ENCODE measurements around the gene SEMA5A. TPM values are rescaled to one million over a fixed set of nuclear protein-coding genes. Genes with fewer than 3 reads are reported as not detected.

The SEMA5A gene
- total and polyA plus RNA-seq, 7 experiments from 2014 or later = 0.25 to 0.98 (median 0.46) TPM; not detected in 1

DNA sequence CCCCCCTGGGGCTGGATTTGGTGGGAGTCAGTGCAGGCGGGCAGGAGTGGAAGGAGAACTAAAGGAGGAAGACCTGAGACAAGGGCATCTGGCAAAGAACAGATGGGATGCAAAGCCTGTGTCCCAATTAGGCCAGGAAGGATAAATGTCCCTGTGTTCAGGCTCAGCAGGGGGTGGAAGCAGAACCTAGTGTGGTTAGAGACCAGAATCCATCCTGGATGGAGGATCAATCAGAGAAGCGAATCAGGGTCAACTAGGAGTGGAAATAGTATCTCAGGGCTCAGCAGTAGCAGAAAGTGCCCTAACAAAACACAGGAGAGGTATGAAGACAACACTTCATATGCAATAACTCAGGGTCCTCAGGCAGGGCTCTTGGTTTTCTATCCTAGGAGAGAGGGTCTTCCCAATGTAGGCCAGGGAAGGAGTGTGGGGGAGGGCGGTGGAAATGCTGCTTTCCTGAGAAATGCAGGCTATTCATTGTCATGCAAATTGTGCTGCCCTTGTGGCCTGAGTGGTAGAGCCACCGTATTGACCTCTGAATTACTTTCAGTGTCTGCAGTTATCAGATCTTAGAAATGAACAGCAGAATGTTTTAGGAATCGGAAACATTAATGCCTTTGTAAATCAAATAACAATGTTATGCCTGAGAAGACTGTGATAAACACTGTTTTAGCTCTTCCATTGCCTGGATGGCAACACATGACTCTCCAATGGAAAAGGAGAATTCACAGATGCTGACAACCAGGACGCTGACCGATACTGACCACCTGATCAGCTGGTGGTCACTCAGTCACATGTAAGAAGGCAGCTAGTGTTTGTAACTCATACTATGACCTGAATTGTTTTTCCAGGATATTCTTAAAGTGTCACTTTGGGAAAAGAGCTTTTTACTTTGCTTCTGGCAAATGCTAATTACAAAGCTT, 323.6 kb downstream of the SEMA5A start:
- Histone ChIP-seq H3K36me3 (ENCODE audit: control insufficient read depth in 2 of 3, insufficient read depth in 3 of 3, low read length in 3 of 3) (no peaks in the 10 kb centered on the region), H3K9me3 (ENCODE audit: control insufficient read depth in 2 of 3, low read length in 3 of 3) (no peaks in the 10 kb centered on the region), H3K4me1 (ENCODE audit: control insufficient read depth in 2 of 2, insufficient read depth in 2 of 2, low read length in 2 of 2) (no peaks in the 10 kb centered on the region), H3K4me3 (ENCODE audit: low read length) (no peak overlapping the region), H3K27ac (ENCODE audit: low read depth, low read length) (no peak overlapping the region), H3K27me3 (ENCODE audit: control insufficient read depth in 2 of 2, insufficient read depth in 2 of 2, low read length in 2 of 2) (no peaks in the 10 kb centered on the region)
- no peaks in the 10 kb centered on the region for H3K4me1 Mint-ChIP-seq
- no peak overlapping the region for H3K27ac Mint-ChIP-seq
- H3K9me3 Mint-ChIP-seq = peaks cover 0 to 21% (median 4%) of the 10 kb centered on the region in 11 donors
- H3K4me3 Mint-ChIP-seq = no peak overlapping the region
- intact Hi-C loops (cut with micrococcal nuclease) = no loop called here
- POLR2A ChIA-PET = no interaction called here
- DNase-seq (no peak), ATAC-seq (no peak)
- CTCF ChIA-PET = no interaction called here
- peaks cover 0 to 4% (median 0%) of the 10 kb centered on the region in 5 donors for H3K27me3 Mint-ChIP-seq
- H3K36me3 Mint-ChIP-seq = no peaks in the 10 kb centered on the region

DNA sequence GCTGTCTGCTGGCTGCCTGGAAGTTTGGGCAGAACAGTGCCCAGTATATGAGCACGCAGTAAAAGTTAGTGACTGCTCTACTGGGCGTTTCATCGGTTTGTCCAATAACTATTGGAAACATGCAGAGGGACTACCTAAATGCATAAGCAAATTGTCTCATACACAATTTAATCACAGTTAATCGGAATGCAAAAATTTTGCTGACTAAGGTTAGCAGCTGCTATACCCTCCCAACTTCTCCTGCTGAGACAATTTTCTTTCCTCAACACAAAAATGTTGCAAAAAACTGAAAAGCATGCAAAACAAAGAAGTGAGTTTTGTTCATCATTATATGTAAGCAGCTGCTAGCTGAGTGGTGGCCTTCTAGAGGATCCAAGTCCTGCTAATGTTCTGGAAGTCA, 327.5 kb downstream of the SEMA5A start:
- H3K4me1 Mint-ChIP-seq = no peaks in the 10 kb centered on the region
- no peak overlapping the region for H3K27ac ChIP-seq (ENCODE audit: low read depth, low read length)
- no peak overlapping the region for H3K27ac Mint-ChIP-seq
- CTCF ChIA-PET = no interaction called here
- H3K9me3 ChIP-seq (ENCODE audit: control insufficient read depth in 2 of 3, low read length in 3 of 3) = no peaks in the 10 kb centered on the region
- no peaks in the 10 kb centered on the region for H3K27me3 ChIP-seq (ENCODE audit: control insufficient read depth in 2 of 2, insufficient read depth in 2 of 2, low read length in 2 of 2)
- H3K36me3 Mint-ChIP-seq = no peaks in the 10 kb centered on the region
- no peaks in the 10 kb centered on the region for H3K4me1 ChIP-seq (ENCODE audit: control insufficient read depth in 2 of 2, insufficient read depth in 2 of 2, low read length in 2 of 2)
- intact Hi-C loops (cut with micrococcal nuclease) = no loop called here
- H3K9me3 Mint-ChIP-seq = peaks cover 0 to 22% (median 4%) of the 10 kb centered on the region in 11 donors
- peaks cover 0 to 4% (median 0%) of the 10 kb centered on the region in 5 donors for H3K27me3 Mint-ChIP-seq
- POLR2A ChIA-PET = no interaction called here
- no peak for DNase-seq
- no peak for ATAC-seq
- H3K36me3 ChIP-seq (ENCODE audit: control insufficient read depth in 2 of 3, insufficient read depth in 3 of 3, low read length in 3 of 3) = no peaks in the 10 kb centered on the region
- no peak overlapping the region for H3K4me3 Mint-ChIP-seq
- no peak overlapping the region for H3K4me3 ChIP-seq (ENCODE audit: low read length)

DNA sequence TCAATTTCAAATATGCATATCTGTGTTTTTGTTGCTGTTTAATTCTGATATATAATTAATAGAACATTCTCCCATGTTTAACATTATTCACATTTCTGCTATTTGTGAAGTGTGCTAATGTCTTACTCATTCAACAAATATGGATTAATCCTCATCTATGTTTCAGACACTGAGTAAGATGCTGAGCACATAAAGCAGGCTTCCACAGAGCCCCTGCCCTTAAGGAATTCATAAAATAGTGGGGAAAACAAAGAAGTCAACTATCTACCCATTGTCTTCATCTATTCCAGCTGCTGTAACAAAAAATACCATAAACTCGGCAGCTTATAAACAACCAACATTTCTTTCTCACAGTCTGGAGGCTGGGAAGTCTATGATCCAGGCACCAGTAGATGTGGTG, 333.3 kb downstream of the SEMA5A start:
- CTCF ChIA-PET = interaction anchor here (0.6 kb wide), 1 partner anchor 93 kb away, joined by 5 read pairs; no protein-coding TSS in a partner anchor
- H3K27ac Mint-ChIP-seq = no peak overlapping the region
- DNase-seq (no peak), ATAC-seq (no peak)
- intact Hi-C loops (cut with micrococcal nuclease) = no loop called here
- no peak overlapping the region for H3K27ac ChIP-seq (ENCODE audit: low read depth, low read length)
- H3K27me3 Mint-ChIP-seq = peaks cover 0 to 5% (median 0%) of the 10 kb centered on the region in 5 donors
- H3K27me3 ChIP-seq (ENCODE audit: control insufficient read depth in 2 of 2, insufficient read depth in 2 of 2, low read length in 2 of 2) = no peaks in the 10 kb centered on the region
- no peak overlapping the region for H3K4me3 Mint-ChIP-seq
- no peaks in the 10 kb centered on the region for H3K36me3 Mint-ChIP-seq
- H3K9me3 ChIP-seq (ENCODE audit: control insufficient read depth in 2 of 3, low read length in 3 of 3) = no peaks in the 10 kb centered on the region
- H3K4me3 ChIP-seq (ENCODE audit: low read length) = no peak overlapping the region
- no peaks in the 10 kb centered on the region for H3K36me3 ChIP-seq (ENCODE audit: control insufficient read depth in 2 of 3, insufficient read depth in 3 of 3, low read length in 3 of 3)
- no peaks in the 10 kb centered on the region for H3K4me1 Mint-ChIP-seq
- no peaks in the 10 kb centered on the region for H3K4me1 ChIP-seq (ENCODE audit: control insufficient read depth in 2 of 2, insufficient read depth in 2 of 2, low read length in 2 of 2)
- POLR2A ChIA-PET = no interaction called here
- peaks cover 0 to 10% (median 0%) of the 10 kb centered on the region in 11 donors for H3K9me3 Mint-ChIP-seq

DNA sequence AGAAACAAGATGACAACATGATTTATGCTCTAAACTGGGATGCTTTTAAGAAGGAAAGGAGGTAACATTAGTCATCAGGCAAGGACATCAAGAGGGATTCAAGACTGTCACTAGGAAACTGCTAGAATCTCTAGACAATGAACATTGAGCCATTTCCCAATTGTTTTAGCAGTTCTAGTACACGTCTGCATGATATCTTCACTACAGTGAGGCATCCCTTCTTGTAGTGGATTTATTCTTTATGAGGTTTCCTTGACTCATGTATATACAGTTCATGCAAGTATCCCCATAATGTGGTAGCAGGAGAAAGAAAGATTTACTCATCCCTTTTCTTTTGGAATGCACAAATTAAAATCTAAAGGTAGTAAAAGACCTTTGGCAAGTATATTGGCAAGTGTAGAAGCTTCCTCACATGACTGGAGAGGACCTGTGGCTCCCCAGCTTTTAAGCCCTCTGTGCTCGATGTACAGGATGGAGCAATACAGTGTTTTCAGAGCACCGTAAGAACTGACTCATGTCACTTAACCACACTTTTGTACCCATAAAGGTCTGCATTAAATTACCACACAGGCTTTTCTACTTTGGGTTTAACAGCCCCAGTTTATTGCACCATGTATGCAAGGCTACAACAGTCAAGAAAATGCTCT, 335.9 kb downstream of the SEMA5A start:
- H3K36me3 ChIP-seq (ENCODE audit: control insufficient read depth in 2 of 3, insufficient read depth in 3 of 3, low read length in 3 of 3) = no peaks in the 10 kb centered on the region
- no peaks in the 10 kb centered on the region for H3K9me3 ChIP-seq (ENCODE audit: control insufficient read depth in 2 of 3, low read length in 3 of 3)
- H3K36me3 Mint-ChIP-seq = no peaks in the 10 kb centered on the region
- peaks cover 0 to 4% (median 0%) of the 10 kb centered on the region in 11 donors for H3K9me3 Mint-ChIP-seq
- H3K4me3 Mint-ChIP-seq = no peak overlapping the region
- ATAC-seq (no peak), DNase-seq (no peak)
- intact Hi-C loops (cut with micrococcal nuclease) = loop anchor here (1.0 to 5.0 kb wide), 2 partner anchors 1283 kb away; no protein-coding TSS in a partner anchor
- H3K27me3 ChIP-seq (ENCODE audit: control insufficient read depth in 2 of 2, insufficient read depth in 2 of 2, low read length in 2 of 2) = no peaks in the 10 kb centered on the region
- no peaks in the 10 kb centered on the region for H3K4me1 ChIP-seq (ENCODE audit: control insufficient read depth in 2 of 2, insufficient read depth in 2 of 2, low read length in 2 of 2)
- H3K27ac ChIP-seq (ENCODE audit: low read depth, low read length) = no peak overlapping the region
- CTCF ChIA-PET = no interaction called here
- no peak overlapping the region for H3K27ac Mint-ChIP-seq
- no peaks in the 10 kb centered on the region for H3K4me1 Mint-ChIP-seq
- POLR2A ChIA-PET = no interaction called here
- H3K4me3 ChIP-seq (ENCODE audit: low read length) = no peak overlapping the region
- H3K27me3 Mint-ChIP-seq = peaks cover 0 to 5% (median 0%) of the 10 kb centered on the region in 5 donors

DNA sequence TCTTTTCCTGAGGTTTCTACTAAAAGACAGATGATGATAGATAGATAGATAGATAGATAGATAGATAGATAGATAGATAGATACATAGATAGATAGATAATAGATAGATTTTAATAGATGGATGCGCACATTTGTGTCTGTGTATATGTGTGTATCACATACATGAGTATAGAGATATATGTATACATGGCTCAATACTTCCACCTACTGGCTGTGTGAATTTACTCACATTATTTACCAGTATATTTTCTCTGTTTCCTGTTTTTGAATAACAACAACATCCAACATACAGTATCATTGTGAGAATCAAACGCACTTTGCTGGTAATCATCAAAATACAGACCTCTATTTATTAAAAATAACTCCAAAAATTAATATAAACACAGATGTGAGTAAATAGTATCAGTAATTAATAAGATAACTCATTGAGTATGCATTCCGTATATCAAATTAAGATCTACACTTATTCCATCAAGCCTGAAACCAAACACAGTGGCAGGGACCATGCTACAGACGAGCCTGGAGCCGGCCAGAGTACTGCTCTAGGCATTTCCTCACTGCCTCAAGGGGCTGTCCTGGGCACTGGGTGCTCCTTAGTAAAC, 338.0 kb downstream of the SEMA5A start:
- Mint-ChIP-seq H3K4me3 (no peak overlapping the region), H3K4me1 (no peaks in the 10 kb centered on the region), H3K36me3 (no peaks in the 10 kb centered on the region), H3K9me3 (no peaks in the 10 kb centered on the region), H3K27me3 (peaks cover 0 to 5% (median 0%) of the 10 kb centered on the region in 5 donors), H3K27ac (no peak overlapping the region)
- Histone ChIP-seq H3K27ac (ENCODE audit: low read depth, low read length) (no peak overlapping the region), H3K4me1 (ENCODE audit: control insufficient read depth in 2 of 2, insufficient read depth in 2 of 2, low read length in 2 of 2) (no peaks in the 10 kb centered on the region), H3K9me3 (ENCODE audit: control insufficient read depth in 2 of 3, low read length in 3 of 3) (no peaks in the 10 kb centered on the region), H3K4me3 (ENCODE audit: low read length) (no peak overlapping the region), H3K27me3 (ENCODE audit: control insufficient read depth in 2 of 2, insufficient read depth in 2 of 2, low read length in 2 of 2) (no peaks in the 10 kb centered on the region), H3K36me3 (ENCODE audit: control insufficient read depth in 2 of 3, insufficient read depth in 3 of 3, low read length in 3 of 3) (no peaks in the 10 kb centered on the region)
- CTCF ChIA-PET = no interaction called here
- ATAC-seq (no peak), DNase-seq (no peak)
- intact Hi-C loops (cut with micrococcal nuclease) = loop anchor here in 1 of 2 donors (5.0 kb wide), 1 partner anchor 1281 kb away; no protein-coding TSS in a partner anchor
- POLR2A ChIA-PET = no interaction called here

DNA sequence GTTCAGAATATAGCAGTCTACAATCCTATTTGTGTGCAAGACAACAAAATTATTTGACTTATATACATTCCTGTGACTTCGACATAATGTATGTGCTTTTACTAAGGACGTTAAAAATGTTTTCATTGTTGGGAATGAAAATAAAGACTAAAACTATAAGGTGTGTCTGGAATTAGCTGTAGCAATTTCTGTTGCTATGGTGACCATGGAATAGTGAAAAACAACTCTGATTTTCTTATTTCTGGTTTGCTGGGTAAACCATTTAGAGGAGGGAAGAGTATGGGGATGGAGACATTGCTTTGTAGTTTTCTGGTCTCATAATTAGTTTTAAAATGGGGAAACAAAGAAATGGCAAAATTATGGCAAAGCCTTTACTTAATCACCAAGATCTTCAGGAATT, 343.2 kb downstream of the SEMA5A start:
- Histone ChIP-seq H3K27ac (ENCODE audit: low read depth, low read length) (no peak overlapping the region), H3K9me3 (ENCODE audit: control insufficient read depth in 2 of 3, low read length in 3 of 3) (no peaks in the 10 kb centered on the region), H3K4me3 (ENCODE audit: low read length) (no peak overlapping the region), H3K4me1 (ENCODE audit: control insufficient read depth in 2 of 2, insufficient read depth in 2 of 2, low read length in 2 of 2) (no peaks in the 10 kb centered on the region), H3K36me3 (ENCODE audit: control insufficient read depth in 2 of 3, insufficient read depth in 3 of 3, low read length in 3 of 3) (no peaks in the 10 kb centered on the region), H3K27me3 (ENCODE audit: control insufficient read depth in 2 of 2, insufficient read depth in 2 of 2, low read length in 2 of 2) (no peaks in the 10 kb centered on the region)
- Mint-ChIP-seq H3K27me3 (peaks cover 0 to 3% (median 0%) of the 10 kb centered on the region in 5 donors), H3K9me3 (peaks cover 0 to 7% (median 0%) of the 10 kb centered on the region in 11 donors), H3K27ac (no peak overlapping the region), H3K36me3 (no peaks in the 10 kb centered on the region), H3K4me1 (no peaks in the 10 kb centered on the region), H3K4me3 (no peak overlapping the region)
- ATAC-seq (no peak), DNase-seq (no peak)
- intact Hi-C loops (cut with micrococcal nuclease) = no loop called here
- ChIA-PET CTCF (no interaction called here), POLR2A (no interaction called here)
